ENCODE results near the gene CTNNA2.

- TF ChIP-seq GATA2 (IDR thresholded peaks at IDR 0.05; ENCODE audit: low read depth, low read length) (no peak), GATA3 (IDR thresholded peaks at IDR 0.05; ENCODE audit: low read depth, low read length) (no peak)
Measured at GRCh38 chr2:79996709-79997108, 483.9 kb downstream of the CTNNA2 start.

Measured in SH-SY5Y (cell line).